IMR-90 (cell line): ENCODE measurements around the gene IGSF3. TPM values are rescaled to one million over a fixed set of nuclear protein-coding genes. Genes with fewer than 3 reads are reported as not detected.

ENCODE experiments used
- ATAC-seq: fragments of 200-7000 bp; cut with Tn5 transposase; 2 replicates; pipeline ENCODE4 v1.9.1; 2020; ENCODE audit warnings: low read depth, mild to moderate bottlenecking, moderate library complexity
- BruUV-seq: library from RNA; stranded (reverse); fragments of 400-500 nt; replicated peaks from 2 replicates; lab custom pipeline; 2021; lab: Mats Ljungman, UMichigan
- CTCF ChIA-PET: fragments of 300-600 bp; formaldehyde crosslinking; extraction: SDS; loops from one replicate; lab custom pipeline; 2021; ENCODE audit warnings: antibody characterized with exemption; lab: Yijun Ruan, JAX
- POLR2A ChIA-PET: fragments of 300-600 bp; sonication (Branson Sonifier 250); formaldehyde crosslinking; loops from one replicate; lab custom pipeline; 2022; ENCODE audit warnings: antibody characterized with exemption; ENCODE audit not compliant: unreplicated experiment; lab: Charles Lee
- DNase-seq: peaks from one replicate; pipeline ENCODE4 v3.0.0; 2013
- H2AFZ ChIP-seq: replicated peaks from 2 replicates; pipeline ENCODE3; 2013; ENCODE audit warnings: low read length, mild to moderate bottlenecking; ENCODE audit not compliant: poor library complexity
- H2AK5ac ChIP-seq: 2 replicates; pipeline ENCODE4 v1.6.1; 2013; ENCODE audit warnings: low read depth, low read length, inconsistent platforms
- H2AK9ac ChIP-seq: replicated peaks from 2 replicates; pipeline ENCODE3; 2013; ENCODE audit warnings: mild to moderate bottlenecking, low read depth, low read length, moderate library complexity; ENCODE audit not compliant: poor library complexity
- H2BK120ac ChIP-seq: 2 replicates; pipeline ENCODE4 v1.6.1; 2013; ENCODE audit warnings: low read depth, low read length, inconsistent platforms
- H2BK15ac ChIP-seq: 3 replicates; pipeline ENCODE4 v1.6.1; 2013; ENCODE audit warnings: low read depth, low read length, inconsistent platforms
- H2BK20ac ChIP-seq: 2 replicates; pipeline ENCODE4 v1.6.1; 2013; ENCODE audit warnings: low read depth, mild to moderate bottlenecking, inconsistent platforms, low read length, moderate library complexity
- H2BK5ac ChIP-seq: 2 replicates; pipeline ENCODE4 v1.6.1; 2013; ENCODE audit warnings: mild to moderate bottlenecking, low read depth, low read length, inconsistent platforms; ENCODE audit not compliant: poor library complexity, severe bottlenecking
- H3K14ac ChIP-seq: replicated peaks from 2 replicates; pipeline ENCODE4 v1.6.1; 2013; ENCODE audit warnings: low read depth, low read length, inconsistent platforms
- H3K18ac ChIP-seq: 2 replicates; pipeline ENCODE4 v1.6.1; 2013; ENCODE audit warnings: low read depth, low read length, control low read depth
- H3K23ac ChIP-seq: 2 replicates; pipeline ENCODE4 v1.6.1; 2013; ENCODE audit warnings: low read depth, low read length, inconsistent platforms
- H3K27ac ChIP-seq: 2 replicates; pipeline ENCODE4 v1.5.1; 2013; ENCODE audit warnings: mild to moderate bottlenecking, control low read depth, low read length; ENCODE audit not compliant: insufficient read depth
- H3K27me3 ChIP-seq: 2 replicates; pipeline ENCODE4 v1.6.1; 2013; ENCODE audit warnings: low read length; ENCODE audit not compliant: control insufficient read depth, insufficient read depth
- H3K36me3 ChIP-seq: 2 replicates; pipeline ENCODE4 v1.6.1; 2013; ENCODE audit warnings: low read length, mixed read lengths; ENCODE audit not compliant: control insufficient read depth, insufficient read depth
- H3K4ac ChIP-seq: 2 replicates; pipeline ENCODE4 v1.6.1; 2013; ENCODE audit warnings: low read depth, low read length, inconsistent platforms
- H3K4me1 ChIP-seq: 2 replicates; pipeline ENCODE4 v1.6.1; 2013; ENCODE audit warnings: low read length, mixed read lengths; ENCODE audit not compliant: control insufficient read depth, insufficient read depth
- H3K4me2 ChIP-seq: 2 replicates; pipeline ENCODE4 v1.6.1; 2013; ENCODE audit warnings: low read depth, mild to moderate bottlenecking, control low read depth, low read length, moderate library complexity
- H3K4me3 ChIP-seq: 2 replicates; pipeline ENCODE4 v1.5.1; 2013; ENCODE audit warnings: low read depth, mild to moderate bottlenecking, control low read depth, low read length, moderate library complexity; ENCODE audit not compliant: insufficient read depth
- H3K56ac ChIP-seq: 2 replicates; pipeline ENCODE4 v1.6.1; 2013; ENCODE audit warnings: low read length, inconsistent platforms; ENCODE audit not compliant: insufficient read depth; ENCODE audit errors: extremely low read depth
- H3K79me1 ChIP-seq, 2 experiments: 2 replicates each; pipeline ENCODE4 v1.6.1; 2013; ENCODE audit warnings: low read length in 2 of 2, inconsistent platforms in 1 of 2, low read depth in 1 of 2
- H3K9ac ChIP-seq: 2 replicates; pipeline ENCODE4 v1.6.1; 2013; ENCODE audit warnings: low read depth, low read length, control low read depth
- H3K9me1 ChIP-seq: 2 replicates; pipeline ENCODE4 v1.6.1; 2013; ENCODE audit warnings: low read length, inconsistent platforms; ENCODE audit not compliant: insufficient read depth
- H3K9me3 ChIP-seq: 2 replicates; pipeline ENCODE4 v1.6.1; 2013; ENCODE audit warnings: low read length; ENCODE audit not compliant: control insufficient read depth, insufficient read depth
- H4K20me1 ChIP-seq: 2 replicates; pipeline ENCODE4 v1.6.1; 2013; ENCODE audit warnings: low read length, inconsistent platforms; ENCODE audit not compliant: insufficient read depth
- H4K5ac ChIP-seq: 2 replicates; pipeline ENCODE4 v1.6.1; 2013; ENCODE audit warnings: mild to moderate bottlenecking, low read depth, low read length, control low read depth
- H4K8ac ChIP-seq, 2 experiments: 2 replicates each; pipeline ENCODE4 v1.6.1; 2013; ENCODE audit warnings: low read depth in 2 of 2, low read length in 2 of 2, control low read depth in 1 of 2, inconsistent platforms in 1 of 2
- H4K91ac ChIP-seq: 2 replicates; pipeline ENCODE4 v1.6.1; 2013; ENCODE audit warnings: low read depth, low read length, inconsistent platforms; ENCODE audit not compliant: insufficient read depth
- NFE2L2 ChIP-seq: fragments of 150-350 bp; IDR thresholded peaks from 2 replicates; pipeline ENCODE4 v1.6.1; 2016; ENCODE audit warnings: low read depth, mild to moderate bottlenecking, low read length
- WGBS, 2 experiments: methylation state at CpG; one replicate each; pipeline versions ENCODE4 v1.1.5 to v1.1.7; 2013; ENCODE audit warnings: missing lambda C conversion rate in 2 of 2; ENCODE audit not compliant: insufficient read length in 1 of 2; ENCODE audit errors: extremely low coverage in 2 of 2; 5-methylcytosine and 5-hydroxymethylcytosine counted together
- dilution Hi-C: fragments of 300-500 bp; cut with HindIII; formaldehyde crosslinking; loops from one replicate; pipeline ENCODE4 v1.14.3; 2018; ENCODE audit warnings: low sequenced_read_pairs; ENCODE audit not compliant: unreplicated experiment
- in situ Hi-C: fragments of 300-500 bp; cut with MboI; formaldehyde crosslinking; loops from 3 replicates; pipeline ENCODE4 v1.14.3; 2019; ENCODE audit warnings: low sequenced_read_pairs, inconsistent platforms, mixed read lengths
- intact Hi-C: fragments of 100-400 bp; cut with micrococcal nuclease; formaldehyde crosslinking; loops from 2 replicates; pipeline ENCODE4 v1.10.0; 2022
- polyA plus RNA-seq, 3 experiments: library from polyadenylated mRNA; depleted of rRNA; stranded (reverse); fragments of >200 nt; gene quantifications; 2 replicates each; pipeline ENCODE4 v1.2.3, GENCODE V29; 2012; ENCODE audit warnings: low replicate concordance in 1 of 3
- total RNA-seq: library from RNA; depleted of rRNA; stranded (reverse); fragments of >200 nt; gene quantifications from 2 replicates; pipeline ENCODE4 v1.2.3, GENCODE V29; 2012
- TF ChIP-seq, protein P1 (sequence below): conservative IDR thresholded peaks from 2 replicates; pipeline ENCODE4 v1.5.1; 2012; ENCODE audit warnings: mild to moderate bottlenecking, low read depth, low read length, improper control_type of control experiment
- TF ChIP-seq, protein P2 (sequence below): fragments of 150-350 bp; IDR thresholded peaks from 2 replicates; pipeline ENCODE4 v1.6.1; 2017; ENCODE audit warnings: mild to moderate bottlenecking, antibody characterized with exemption, low read length, low read depth

The IGSF3 gene
- total and polyA plus RNA-seq, 2 of the 4 experiments (the other 2 are of a cell fraction) = under 0.01 to 0.02 TPM

GRCh38 chr1:116697548-116698243, 30.2 kb upstream of the IGSF3 start:
- Histone ChIP-seq H3K9me1 (no peaks in the 10 kb centered on the region), H4K91ac (no peak overlapping the region), H3K14ac (no peak overlapping the region), H3K9me3 (no peaks in the 10 kb centered on the region), H3K4me3 (no peak overlapping the region), H3K27me3 (no peaks in the 10 kb centered on the region), H2BK5ac (no peak overlapping the region), H3K56ac (no peak overlapping the region), H2AFZ (no peak overlapping the region), H3K4ac (no peak overlapping the region), H4K20me1 (no peaks in the 10 kb centered on the region), H2BK15ac (no peak overlapping the region), H3K36me3 (no peaks in the 10 kb centered on the region), H3K79me1 (no peaks in the 10 kb centered on the region), H4K8ac (no peak overlapping the region), H3K18ac (no peak overlapping the region), H3K23ac (no peak overlapping the region), H2BK120ac (no peak overlapping the region), H3K4me1 (no peaks in the 10 kb centered on the region), H3K4me2 (no peak overlapping the region), H3K9ac (no peak overlapping the region), H3K27ac (no peak overlapping the region), H2AK9ac (no peak overlapping the region), H2BK20ac (no peak overlapping the region), H2AK5ac (no peak overlapping the region), H4K5ac (no peak overlapping the region)
- no peak for ATAC-seq
- in situ Hi-C loops = no loop called here
- intact Hi-C loops = no loop called here
- WGBS, 2 experiments = no CpG with 5 or more reads among the region's 4 CpGs
- CTCF ChIA-PET = no interaction called here
- DNase-seq = no peak
- no TSS peak for BruUV-seq
- dilution Hi-C loops = no loop called here
- POLR2A ChIA-PET = no interaction called here
- TF ChIP-seq, protein P1, sequence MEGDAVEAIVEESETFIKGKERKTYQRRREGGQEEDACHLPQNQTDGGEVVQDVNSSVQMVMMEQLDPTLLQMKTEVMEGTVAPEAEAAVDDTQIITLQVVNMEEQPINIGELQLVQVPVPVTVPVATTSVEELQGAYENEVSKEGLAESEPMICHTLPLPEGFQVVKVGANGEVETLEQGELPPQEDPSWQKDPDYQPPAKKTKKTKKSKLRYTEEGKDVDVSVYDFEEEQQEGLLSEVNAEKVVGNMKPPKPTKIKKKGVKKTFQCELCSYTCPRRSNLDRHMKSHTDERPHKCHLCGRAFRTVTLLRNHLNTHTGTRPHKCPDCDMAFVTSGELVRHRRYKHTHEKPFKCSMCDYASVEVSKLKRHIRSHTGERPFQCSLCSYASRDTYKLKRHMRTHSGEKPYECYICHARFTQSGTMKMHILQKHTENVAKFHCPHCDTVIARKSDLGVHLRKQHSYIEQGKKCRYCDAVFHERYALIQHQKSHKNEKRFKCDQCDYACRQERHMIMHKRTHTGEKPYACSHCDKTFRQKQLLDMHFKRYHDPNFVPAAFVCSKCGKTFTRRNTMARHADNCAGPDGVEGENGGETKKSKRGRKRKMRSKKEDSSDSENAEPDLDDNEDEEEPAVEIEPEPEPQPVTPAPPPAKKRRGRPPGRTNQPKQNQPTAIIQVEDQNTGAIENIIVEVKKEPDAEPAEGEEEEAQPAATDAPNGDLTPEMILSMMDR = no peak
- TF ChIP-seq NFE2L2 = no peak
- TF ChIP-seq, protein P2, sequence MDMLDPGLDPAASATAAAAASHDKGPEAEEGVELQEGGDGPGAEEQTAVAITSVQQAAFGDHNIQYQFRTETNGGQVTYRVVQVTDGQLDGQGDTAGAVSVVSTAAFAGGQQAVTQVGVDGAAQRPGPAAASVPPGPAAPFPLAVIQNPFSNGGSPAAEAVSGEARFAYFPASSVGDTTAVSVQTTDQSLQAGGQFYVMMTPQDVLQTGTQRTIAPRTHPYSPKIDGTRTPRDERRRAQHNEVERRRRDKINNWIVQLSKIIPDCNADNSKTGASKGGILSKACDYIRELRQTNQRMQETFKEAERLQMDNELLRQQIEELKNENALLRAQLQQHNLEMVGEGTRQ = no peak
